DOHH2 (cell line): ENCODE measurements around the gene PPP2R2C.

Experiments
- CTCF ChIP-seq: fragments of 200-600 bp; sonication (generic); IDR thresholded peaks from one replicate; pipeline ENCODE4 v1.5.1; 2014; ENCODE audit warnings: antibody characterized with exemption, mild to moderate bottlenecking, low read depth, low read length; ENCODE audit not compliant: poor library complexity, severe bottlenecking
- EZH2phosphoT487 ChIP-seq: fragments of 200-600 bp; sonication (generic); IDR thresholded peaks from 2 replicates; pipeline ENCODE4 v1.6.1; 2017; ENCODE audit warnings: borderline replicate concordance, mild to moderate bottlenecking, antibody characterized with exemption, low read length, moderate library complexity, mixed read lengths

GRCh38 chr4:6356076-6356560 is 116.3 kb downstream of the PPP2R2C start:
- TF ChIP-seq CTCF: no peak
- TF ChIP-seq EZH2phosphoT487: no peak
